NB4 (cell line): Measurements from ENCODE around the gene ETV6.

Experiments
- POLR2A ChIP-seq: IDR thresholded peaks from 2 replicates; pipeline ENCODE4 v1.6.1; 2011; ENCODE audit warnings: mild to moderate bottlenecking; ENCODE audit not compliant: insufficient read length; ENCODE audit errors: extremely low read depth
- TF ChIP-seq, protein P1 (sequence below): IDR thresholded peaks from one replicate; pipeline ENCODE4 v1.5.1; 2012; ENCODE audit warnings: low read depth, low read length

DNA sequence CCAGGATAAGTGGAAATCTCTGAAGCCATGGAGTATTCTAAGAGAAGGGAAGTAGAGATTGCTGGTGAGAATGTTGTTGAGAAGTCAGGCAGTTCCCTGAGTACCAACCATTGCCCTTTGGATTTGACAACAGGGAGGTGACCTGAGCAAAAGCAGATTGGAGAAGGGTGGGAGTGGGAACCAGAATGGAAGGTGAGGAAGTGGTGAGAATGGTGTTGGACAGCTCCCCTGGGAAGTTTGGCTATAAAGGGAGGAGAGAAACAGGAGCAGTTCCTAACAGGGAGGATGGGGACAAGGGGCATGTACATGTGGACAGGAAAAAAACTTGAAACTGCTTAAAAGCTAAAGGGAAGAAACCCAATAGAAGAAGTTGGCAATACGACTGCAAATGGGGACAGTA is 198.1 kb downstream of the ETV6 start:
- TF ChIP-seq, protein P1, sequence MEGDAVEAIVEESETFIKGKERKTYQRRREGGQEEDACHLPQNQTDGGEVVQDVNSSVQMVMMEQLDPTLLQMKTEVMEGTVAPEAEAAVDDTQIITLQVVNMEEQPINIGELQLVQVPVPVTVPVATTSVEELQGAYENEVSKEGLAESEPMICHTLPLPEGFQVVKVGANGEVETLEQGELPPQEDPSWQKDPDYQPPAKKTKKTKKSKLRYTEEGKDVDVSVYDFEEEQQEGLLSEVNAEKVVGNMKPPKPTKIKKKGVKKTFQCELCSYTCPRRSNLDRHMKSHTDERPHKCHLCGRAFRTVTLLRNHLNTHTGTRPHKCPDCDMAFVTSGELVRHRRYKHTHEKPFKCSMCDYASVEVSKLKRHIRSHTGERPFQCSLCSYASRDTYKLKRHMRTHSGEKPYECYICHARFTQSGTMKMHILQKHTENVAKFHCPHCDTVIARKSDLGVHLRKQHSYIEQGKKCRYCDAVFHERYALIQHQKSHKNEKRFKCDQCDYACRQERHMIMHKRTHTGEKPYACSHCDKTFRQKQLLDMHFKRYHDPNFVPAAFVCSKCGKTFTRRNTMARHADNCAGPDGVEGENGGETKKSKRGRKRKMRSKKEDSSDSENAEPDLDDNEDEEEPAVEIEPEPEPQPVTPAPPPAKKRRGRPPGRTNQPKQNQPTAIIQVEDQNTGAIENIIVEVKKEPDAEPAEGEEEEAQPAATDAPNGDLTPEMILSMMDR = no peak
- no peak for TF ChIP-seq POLR2A
